ENCODE results near the gene MANSC4.

DNA sequence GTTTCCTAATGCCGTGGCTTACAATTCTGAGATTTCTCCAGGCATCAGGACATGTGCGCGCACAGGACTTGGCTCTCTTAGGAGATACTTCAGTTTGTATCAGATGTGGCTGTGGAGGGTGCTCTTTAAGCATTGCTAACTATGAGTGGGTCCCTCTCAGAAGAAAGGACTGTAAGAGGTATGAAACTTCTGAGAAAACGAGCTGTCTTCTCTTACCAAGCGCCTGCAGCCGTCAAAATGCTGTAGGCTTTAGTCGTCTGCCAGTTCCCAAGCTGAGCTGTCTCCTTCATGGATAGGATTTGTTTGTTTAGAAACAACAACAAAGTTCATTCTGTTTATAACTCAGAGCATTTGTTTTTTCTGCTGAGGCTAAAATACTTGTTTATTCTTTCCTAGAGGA lies 16.1 kb upstream of the MANSC4 start:
- TF ChIP-seq ZNF124 (CRISPR knock-in tag; IDR thresholded peaks at IDR 0.05) (no peak), JUNB (CRISPR knock-in tag; IDR thresholded peaks at IDR 0.05; ENCODE audit: borderline replicate concordance) (no peak)
